ENCODE measurements around the gene IFNK.

The IFNK gene

DNA sequence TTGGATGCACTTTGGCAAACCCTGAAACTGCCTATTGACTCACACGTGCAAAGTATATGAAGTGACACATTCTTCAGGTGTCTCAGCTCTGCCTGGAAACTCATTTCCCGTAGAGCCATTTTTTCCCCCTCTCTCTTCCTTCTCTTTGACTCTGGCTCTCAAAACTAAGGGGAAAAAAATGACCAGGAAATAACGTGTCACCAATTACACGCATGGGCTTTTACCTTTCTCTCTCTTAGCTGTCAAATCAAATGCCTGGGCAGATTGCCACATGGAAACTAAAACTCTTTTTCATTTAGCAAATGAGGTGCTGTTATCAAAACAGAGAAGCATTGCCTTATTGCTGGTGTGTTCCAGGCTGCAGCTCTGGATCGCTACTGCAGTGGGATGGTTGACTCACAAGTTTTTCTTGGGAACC, 18.3 kb upstream of the IFNK start:
- ChIA-PET POLR2A (no interaction called here), CTCF (interaction anchor here (0.8 to 0.9 kb wide), 2 partner anchors 25 to 44 kb away, joined by 3 read pairs; no protein-coding TSS in a partner anchor)
- no peak for DNase-seq
- Histone ChIP-seq H3K36me3 (ENCODE audit: control insufficient read depth in 4 of 4, insufficient read depth in 4 of 4, low read length in 3 of 4) (no peaks in the 10 kb centered on the region), H3K4me3 (ENCODE audit: control insufficient read depth in 1 of 7, extremely low read depth in 1 of 7, insufficient read depth in 4 of 7, low read depth in 2 of 7, low read length in 6 of 7) (no peak overlapping the region), H3K9me3 (ENCODE audit: control extremely low read depth in 1 of 5, control insufficient read depth in 4 of 5, insufficient read depth in 2 of 5, low read depth in 1 of 5, low read length in 4 of 5) (no peaks in the 10 kb centered on the region), H3K27me3 (replicated peaks in 2 of 5; ENCODE audit: control insufficient read depth in 4 of 5, insufficient read depth in 5 of 5, low read length in 4 of 5) (no peaks in the 10 kb centered on the region), H3K4me1 (ENCODE audit: control extremely low read depth in 1 of 4, control insufficient read depth in 4 of 4, insufficient read depth in 4 of 4, low read length in 3 of 4) (no peaks in the 10 kb centered on the region), H3K27ac (ENCODE audit: insufficient read depth in 1 of 2, low read depth in 1 of 2, low read length in 2 of 2, poor library complexity in 1 of 2, severe bottlenecking in 2 of 2) (no peak overlapping the region)
- 100% methylated on average over 4 of the region's 5 CpGs for WGBS (ENCODE audit: insufficient coverage)

DNA sequence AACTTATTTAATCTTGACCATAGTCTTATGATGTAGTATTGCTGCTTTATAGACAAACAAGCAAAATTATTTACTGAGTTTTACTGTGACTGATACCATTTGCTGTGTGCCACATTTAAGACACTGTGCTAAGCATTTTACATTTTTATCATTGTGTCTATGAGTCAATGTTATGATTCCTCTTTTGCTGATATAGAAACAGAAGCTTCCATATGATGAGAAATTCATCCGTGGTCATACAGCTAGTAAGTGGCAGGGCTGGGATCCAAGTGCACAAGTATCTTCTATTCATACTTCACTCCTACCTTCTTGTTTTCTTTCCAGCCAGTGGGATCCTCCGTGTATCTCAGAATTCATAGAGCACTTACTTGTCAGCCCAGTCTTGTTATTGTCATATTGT, 17.1 kb upstream of the IFNK start:
- H3K36me3 ChIP-seq (ENCODE audit: control insufficient read depth in 4 of 4, insufficient read depth in 4 of 4, low read length in 3 of 4) = no peaks in the 10 kb centered on the region
- no peaks in the 10 kb centered on the region for H3K27me3 ChIP-seq (replicated peaks in 2 of 5; ENCODE audit: control insufficient read depth in 4 of 5, insufficient read depth in 5 of 5, low read length in 4 of 5)
- no peaks in the 10 kb centered on the region for H3K9me3 ChIP-seq (ENCODE audit: control extremely low read depth in 1 of 5, control insufficient read depth in 4 of 5, insufficient read depth in 2 of 5, low read depth in 1 of 5, low read length in 4 of 5)
- 71% methylated on average over 1 of the region's 2 CpGs for WGBS (ENCODE audit: insufficient coverage)
- no peak for DNase-seq
- ChIA-PET CTCF (interaction anchor here (1.1 kb wide), 1 partner anchor 40 kb away, joined by 3 read pairs; no protein-coding TSS in a partner anchor), POLR2A (no interaction called here)
- H3K4me1 ChIP-seq (ENCODE audit: control extremely low read depth in 1 of 4, control insufficient read depth in 4 of 4, insufficient read depth in 4 of 4, low read length in 3 of 4) = no peaks in the 10 kb centered on the region
- H3K4me3 ChIP-seq (ENCODE audit: control insufficient read depth in 1 of 7, extremely low read depth in 1 of 7, insufficient read depth in 4 of 7, low read depth in 2 of 7, low read length in 6 of 7) = no peak overlapping the region
- H3K27ac ChIP-seq (ENCODE audit: insufficient read depth in 1 of 2, low read depth in 1 of 2, low read length in 2 of 2, poor library complexity in 1 of 2, severe bottlenecking in 2 of 2) = no peak overlapping the region

DNA sequence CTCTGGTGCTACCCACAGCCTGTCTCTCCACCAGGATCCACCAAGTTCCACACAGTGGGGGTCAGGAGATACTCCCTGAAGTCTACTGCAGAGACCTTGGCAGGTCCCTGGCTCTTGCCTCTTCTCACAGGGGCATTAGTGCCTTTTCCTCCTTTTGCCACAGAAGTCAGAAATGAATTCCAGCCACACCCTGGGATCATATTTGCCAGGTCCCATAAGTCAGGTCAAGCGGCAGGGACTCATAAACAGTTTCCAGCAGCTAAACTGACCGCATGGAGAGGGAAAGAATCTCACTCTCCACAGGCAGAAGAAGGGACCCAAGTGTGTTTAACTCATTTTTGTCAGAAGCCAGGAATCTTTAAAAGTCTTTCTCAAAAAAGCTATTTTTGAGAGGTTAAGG, 13.3 kb upstream of the IFNK start:
- CTCF ChIA-PET = interaction anchor here (1.5 to 1.7 kb wide), 2 partner anchors 19 to 179 kb away, joined by 4 to 5 read pairs; partner anchors contain the start of gene MOB3B
- H3K4me1 ChIP-seq (ENCODE audit: control extremely low read depth in 1 of 4, control insufficient read depth in 4 of 4, insufficient read depth in 4 of 4, low read length in 3 of 4) = no peaks in the 10 kb centered on the region
- WGBS (ENCODE audit: insufficient coverage) = 100% methylated on average over 2 of the region's 2 CpGs

DNA sequence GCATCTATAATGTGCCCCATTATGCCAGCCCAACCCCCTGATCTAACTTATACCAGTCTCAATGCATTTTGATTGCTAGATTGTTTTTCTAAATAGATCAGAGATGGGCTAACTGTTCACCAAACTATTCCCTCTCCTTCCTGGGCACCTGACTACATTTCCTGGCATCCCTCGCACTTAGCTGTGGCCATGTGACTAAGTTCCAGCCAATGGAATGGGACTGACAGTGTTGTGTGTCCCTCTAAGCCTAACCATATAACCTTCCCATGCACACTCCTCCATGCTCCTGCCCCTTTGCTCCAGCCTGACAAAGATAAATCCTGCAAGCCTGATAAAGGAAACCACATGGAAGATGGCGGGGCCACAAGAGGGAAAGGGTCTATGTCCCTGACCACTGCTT, 12.3 kb upstream of the IFNK start:
- Histone ChIP-seq H3K4me1 (ENCODE audit: control extremely low read depth in 1 of 4, control insufficient read depth in 4 of 4, insufficient read depth in 4 of 4, low read length in 3 of 4) (no peaks in the 10 kb centered on the region), H3K27me3 (replicated peaks in 2 of 5; ENCODE audit: control insufficient read depth in 4 of 5, insufficient read depth in 5 of 5, low read length in 4 of 5) (no peaks in the 10 kb centered on the region), H3K9me3 (ENCODE audit: control extremely low read depth in 1 of 5, control insufficient read depth in 4 of 5, insufficient read depth in 2 of 5, low read depth in 1 of 5, low read length in 4 of 5) (no peaks in the 10 kb centered on the region), H3K4me3 (ENCODE audit: control insufficient read depth in 1 of 7, extremely low read depth in 1 of 7, insufficient read depth in 4 of 7, low read depth in 2 of 7, low read length in 6 of 7) (no peak overlapping the region), H3K36me3 (ENCODE audit: control insufficient read depth in 4 of 4, insufficient read depth in 4 of 4, low read length in 3 of 4) (no peaks in the 10 kb centered on the region), H3K27ac (ENCODE audit: insufficient read depth in 1 of 2, low read depth in 1 of 2, low read length in 2 of 2, poor library complexity in 1 of 2, severe bottlenecking in 2 of 2) (no peak overlapping the region)
- DNase-seq = no peak
- CTCF ChIA-PET = interaction anchor here (1.7 kb wide), 1 partner anchor 180 kb away, joined by 5 read pairs; no protein-coding TSS in a partner anchor
- POLR2A ChIA-PET = no interaction called here
- WGBS (ENCODE audit: insufficient coverage) = 67% methylated on average over 1 of the region's 2 CpGs

More for the DNA sequence above, 13.3 kb upstream of the IFNK start:
- no peaks in the 10 kb centered on the region for H3K9me3 ChIP-seq (ENCODE audit: control extremely low read depth in 1 of 5, control insufficient read depth in 4 of 5, insufficient read depth in 2 of 5, low read depth in 1 of 5, low read length in 4 of 5)
- no peak overlapping the region for H3K27ac ChIP-seq (ENCODE audit: insufficient read depth in 1 of 2, low read depth in 1 of 2, low read length in 2 of 2, poor library complexity in 1 of 2, severe bottlenecking in 2 of 2)
- H3K36me3 ChIP-seq (ENCODE audit: control insufficient read depth in 4 of 4, insufficient read depth in 4 of 4, low read length in 3 of 4) = no peaks in the 10 kb centered on the region
- H3K4me3 ChIP-seq (ENCODE audit: control insufficient read depth in 1 of 7, extremely low read depth in 1 of 7, insufficient read depth in 4 of 7, low read depth in 2 of 7, low read length in 6 of 7) = no peak overlapping the region
- no peaks in the 10 kb centered on the region for H3K27me3 ChIP-seq (replicated peaks in 2 of 5; ENCODE audit: control insufficient read depth in 4 of 5, insufficient read depth in 5 of 5, low read length in 4 of 5)
- POLR2A ChIA-PET = no interaction called here
- DNase-seq = no peak

DNA sequence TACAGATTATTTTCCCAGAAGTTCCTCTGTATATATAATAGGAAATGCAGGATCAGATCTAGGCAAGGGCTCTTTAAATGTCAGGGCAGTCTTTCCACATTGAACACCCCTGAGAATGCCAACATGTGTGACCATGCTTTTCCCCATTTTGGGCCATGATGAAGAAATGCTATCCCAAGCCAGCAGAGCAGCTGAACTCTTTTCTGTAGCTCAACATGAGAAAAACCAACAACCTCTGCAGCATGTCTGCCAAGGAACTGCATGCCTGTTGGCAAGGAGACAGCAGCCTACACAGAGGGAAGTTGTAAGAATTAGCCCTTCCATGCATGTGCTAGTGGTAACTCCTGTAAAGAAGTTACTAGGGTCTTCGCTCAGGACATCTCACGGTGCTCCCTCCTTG, 9.5 kb upstream of the IFNK start:
- WGBS (ENCODE audit: insufficient coverage) = 100% methylated on average over 2 of the region's 2 CpGs
- Histone ChIP-seq H3K36me3 (ENCODE audit: control insufficient read depth in 4 of 4, insufficient read depth in 4 of 4, low read length in 3 of 4) (no peaks in the 10 kb centered on the region), H3K4me3 (ENCODE audit: control insufficient read depth in 1 of 7, extremely low read depth in 1 of 7, insufficient read depth in 4 of 7, low read depth in 2 of 7, low read length in 6 of 7) (no peak overlapping the region), H3K9me3 (ENCODE audit: control extremely low read depth in 1 of 5, control insufficient read depth in 4 of 5, insufficient read depth in 2 of 5, low read depth in 1 of 5, low read length in 4 of 5) (no peaks in the 10 kb centered on the region), H3K27ac (ENCODE audit: insufficient read depth in 1 of 2, low read depth in 1 of 2, low read length in 2 of 2, poor library complexity in 1 of 2, severe bottlenecking in 2 of 2) (no peak overlapping the region), H3K27me3 (replicated peaks in 2 of 5; ENCODE audit: control insufficient read depth in 4 of 5, insufficient read depth in 5 of 5, low read length in 4 of 5) (no peaks in the 10 kb centered on the region), H3K4me1 (ENCODE audit: control extremely low read depth in 1 of 4, control insufficient read depth in 4 of 4, insufficient read depth in 4 of 4, low read length in 3 of 4) (no peaks in the 10 kb centered on the region)
- ChIA-PET CTCF (interaction anchor here (0.9 to 2.6 kb wide), 2 partner anchors 28 to 181 kb away, joined by 3 to 7 read pairs; no protein-coding TSS in a partner anchor), POLR2A (no interaction called here)
- peak in 1 of 3 donors; percentile 7 for DNase-seq

DNA sequence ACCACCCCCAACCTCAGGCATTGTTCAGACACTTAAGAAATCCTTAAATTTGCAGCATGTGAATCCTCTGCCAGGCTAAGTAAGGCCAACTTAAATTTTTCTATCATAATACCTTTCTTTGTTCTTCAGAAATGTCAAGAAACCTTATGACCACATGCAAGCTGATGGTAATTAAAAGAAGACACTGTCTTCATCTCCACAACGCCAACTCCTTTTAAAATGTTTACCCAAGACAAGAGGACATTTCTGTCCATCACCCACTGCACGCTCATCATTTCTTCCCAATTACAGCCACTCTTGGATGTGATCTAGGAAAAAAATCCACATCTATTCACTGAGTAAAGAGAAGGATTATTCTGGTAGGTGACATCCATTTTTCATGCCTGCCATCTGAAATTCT, 6.1 kb upstream of the IFNK start:
- CTCF ChIA-PET = no interaction called here
- POLR2A ChIA-PET = no interaction called here
- no peak overlapping the region for H3K27ac ChIP-seq (ENCODE audit: insufficient read depth in 1 of 2, low read depth in 1 of 2, low read length in 2 of 2, poor library complexity in 1 of 2, severe bottlenecking in 2 of 2)
- H3K36me3 ChIP-seq (ENCODE audit: control insufficient read depth in 4 of 4, insufficient read depth in 4 of 4, low read length in 3 of 4) = no peaks in the 10 kb centered on the region
- no peak for DNase-seq
- 100% methylated on average over 1 of the region's 2 CpGs for WGBS (ENCODE audit: insufficient coverage)
- no peaks in the 10 kb centered on the region for H3K4me1 ChIP-seq (ENCODE audit: control extremely low read depth in 1 of 4, control insufficient read depth in 4 of 4, insufficient read depth in 4 of 4, low read length in 3 of 4)
- no peaks in the 10 kb centered on the region for H3K9me3 ChIP-seq (ENCODE audit: control extremely low read depth in 1 of 5, control insufficient read depth in 4 of 5, insufficient read depth in 2 of 5, low read depth in 1 of 5, low read length in 4 of 5)
- no peaks in the 10 kb centered on the region for H3K27me3 ChIP-seq (replicated peaks in 2 of 5; ENCODE audit: control insufficient read depth in 4 of 5, insufficient read depth in 5 of 5, low read length in 4 of 5)
- H3K4me3 ChIP-seq (ENCODE audit: control insufficient read depth in 1 of 7, extremely low read depth in 1 of 7, insufficient read depth in 4 of 7, low read depth in 2 of 7, low read length in 6 of 7) = no peak overlapping the region

DNA sequence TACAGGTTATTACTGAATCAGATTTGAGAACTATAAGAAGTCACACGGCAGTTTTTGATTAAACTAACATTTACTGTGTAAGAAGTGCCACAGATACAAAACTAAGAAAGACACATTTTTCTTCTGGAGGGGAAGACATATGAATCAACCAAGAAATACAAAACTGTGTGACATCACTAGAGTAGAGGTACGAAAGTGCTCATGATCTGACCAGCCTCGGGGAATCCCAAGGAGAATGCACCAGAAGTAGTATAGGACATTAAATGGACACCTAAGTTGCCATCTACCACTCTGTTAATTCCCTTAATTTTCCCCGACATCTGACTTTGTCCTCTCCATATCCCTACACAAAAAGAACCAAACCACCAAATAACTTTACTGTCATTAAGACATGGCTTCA, 5.3 kb upstream of the IFNK start:
- Histone ChIP-seq H3K9me3 (ENCODE audit: control extremely low read depth in 1 of 5, control insufficient read depth in 4 of 5, insufficient read depth in 2 of 5, low read depth in 1 of 5, low read length in 4 of 5) (no peaks in the 10 kb centered on the region), H3K36me3 (ENCODE audit: control insufficient read depth in 4 of 4, insufficient read depth in 4 of 4, low read length in 3 of 4) (no peaks in the 10 kb centered on the region), H3K4me3 (ENCODE audit: control insufficient read depth in 1 of 7, extremely low read depth in 1 of 7, insufficient read depth in 4 of 7, low read depth in 2 of 7, low read length in 6 of 7) (no peak overlapping the region), H3K27ac (ENCODE audit: insufficient read depth in 1 of 2, low read depth in 1 of 2, low read length in 2 of 2, poor library complexity in 1 of 2, severe bottlenecking in 2 of 2) (no peak overlapping the region), H3K4me1 (ENCODE audit: control extremely low read depth in 1 of 4, control insufficient read depth in 4 of 4, insufficient read depth in 4 of 4, low read length in 3 of 4) (no peaks in the 10 kb centered on the region), H3K27me3 (replicated peaks in 2 of 5; ENCODE audit: control insufficient read depth in 4 of 5, insufficient read depth in 5 of 5, low read length in 4 of 5) (no peaks in the 10 kb centered on the region)
- DNase-seq = no peak
- WGBS (ENCODE audit: insufficient coverage) = 90% methylated on average over 2 of the region's 4 CpGs
- POLR2A ChIA-PET = no interaction called here
- CTCF ChIA-PET = no interaction called here

All from common myeloid progenitor, CD34-positive (primary cell).